HG02973 (cell line): ENCODE results near the gene WNT7A.

Experiments used
- ATAC-seq: cut with Tn5 transposase; IDR thresholded peaks from one replicate; pipeline ENCODE4 v1.9.1; 2021; ENCODE audit warnings: moderate library complexity; ENCODE audit not compliant: unreplicated experiment

The WNT7A gene

GRCh38 chr3:13776253-13777050 lies 103.4 kb downstream of the WNT7A start:
- no peak for ATAC-seq

GRCh38 chr3:13772885-13773745 lies 106.8 kb downstream of the WNT7A start:
- ATAC-seq: no peak

- ATAC-seq: no peak
Measured at GRCh38 chr3:13772321-13772745, 107.5 kb downstream of the WNT7A start.

- no peak for ATAC-seq
Measured at GRCh38 chr3:13771496-13771895, 108.4 kb downstream of the WNT7A start.

- no peak for ATAC-seq
Measured at GRCh38 chr3:13770170-13771169, 109.4 kb downstream of the WNT7A start.

GRCh38 chr3:13769422-13769821 lies 110.4 kb downstream of the WNT7A start:
- ATAC-seq: no peak

- ATAC-seq: no peak
Measured at GRCh38 chr3:13768453-13768852, 111.4 kb downstream of the WNT7A start.

- ATAC-seq: no peak
Measured at GRCh38 chr3:13767896-13768295, 112.0 kb downstream of the WNT7A start.

- ATAC-seq: no peak
Measured at GRCh38 chr3:13767030-13767429, 112.8 kb downstream of the WNT7A start.
